Memory B cell (primary cell): Measurements from ENCODE around the gene ASB3.

Experiments
- ATAC-seq: fragments of 150-1000 bp; cut with Tn5 transposase; 2 replicates; pipeline ENCODE4 v1.10.0; 2021; ENCODE audit warnings: low read depth, mild to moderate bottlenecking, moderate library complexity
- DNase-seq, 2 donors: peaks; one replicate each; pipeline ENCODE4 v3.0.0; 2022; ENCODE audit warnings: low spot score in 2 of 2
- H3K27ac Mint-ChIP-seq: one replicate; pipeline ENCODE4 v1.8.0; 2022; ENCODE audit warnings: mild to moderate bottlenecking, moderate library complexity, mixed read lengths
- H3K27me3 Mint-ChIP-seq: one replicate; pipeline ENCODE4 v1.8.0; 2022; ENCODE audit warnings: mixed read lengths
- H3K36me3 Mint-ChIP-seq: one replicate; pipeline ENCODE4 v1.8.0; 2022; ENCODE audit warnings: mild to moderate bottlenecking, mixed read lengths
- H3K4me1 Mint-ChIP-seq: one replicate; pipeline ENCODE4 v1.8.0; 2022; ENCODE audit warnings: mixed read lengths
- H3K4me3 Mint-ChIP-seq: one replicate; pipeline ENCODE4 v1.8.0; 2022; ENCODE audit warnings: mild to moderate bottlenecking, moderate library complexity, mixed read lengths
- H3K9me3 Mint-ChIP-seq: one replicate; pipeline ENCODE4 v1.8.0; 2022; ENCODE audit warnings: mixed read lengths

ASB3 gene

DNA sequence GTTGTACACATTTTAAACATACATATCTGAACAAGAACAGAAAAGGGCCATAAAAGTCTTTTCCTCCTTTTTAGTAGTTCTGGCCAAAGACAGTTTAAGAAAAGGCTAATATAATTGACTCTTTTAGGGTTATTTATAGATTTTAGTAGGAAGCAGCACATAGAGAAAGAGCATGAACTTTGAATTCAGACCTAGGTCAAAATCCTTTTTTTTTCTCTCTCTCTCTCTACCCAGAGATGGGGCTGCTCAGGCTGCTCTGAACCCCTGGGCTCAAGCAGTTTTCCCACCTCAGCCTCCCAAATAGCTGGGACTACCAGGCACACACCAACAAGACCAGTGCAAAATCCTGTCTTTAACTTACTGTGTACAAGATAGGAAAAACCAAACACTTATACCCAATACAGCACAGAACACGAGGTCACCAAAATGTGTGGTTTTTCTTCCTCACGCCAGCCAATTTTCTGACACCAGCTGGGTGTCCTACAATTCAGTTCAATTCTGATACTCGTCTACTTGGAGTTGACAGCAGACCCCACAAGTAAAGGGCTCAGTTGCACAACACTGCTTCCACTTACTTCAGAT is 32.2 kb upstream of the ASB3 start:
- Mint-ChIP-seq H3K36me3 (peaks cover 25% of the 10 kb centered on the region), H3K4me1 (no peaks in the 10 kb centered on the region), H3K27ac (no peak overlapping the region), H3K9me3 (no peaks in the 10 kb centered on the region), H3K4me3 (no peak overlapping the region), H3K27me3 (no peaks in the 10 kb centered on the region)
- ATAC-seq (no peak), DNase-seq (no peak)

- no peaks in the 10 kb centered on the region for H3K4me1 Mint-ChIP-seq
- no peaks in the 10 kb centered on the region for H3K27me3 Mint-ChIP-seq
- peaks cover 42% of the 10 kb centered on the region for H3K36me3 Mint-ChIP-seq
- DNase-seq (no peak), ATAC-seq (no peak)
- H3K9me3 Mint-ChIP-seq = no peaks in the 10 kb centered on the region
- no peak overlapping the region for H3K4me3 Mint-ChIP-seq
- H3K27ac Mint-ChIP-seq = no peak overlapping the region
Measured at GRCh38 chr2:53813151-53813550, 26.4 kb upstream of the ASB3 start.

GRCh38 chr2:53811601-53812000 is 24.8 kb upstream of the ASB3 start:
- ATAC-seq = no peak
- no peak overlapping the region for H3K27ac Mint-ChIP-seq
- peaks cover 35% of the 10 kb centered on the region for H3K36me3 Mint-ChIP-seq
- DNase-seq = no peak
- H3K9me3 Mint-ChIP-seq = no peaks in the 10 kb centered on the region
- H3K27me3 Mint-ChIP-seq = no peaks in the 10 kb centered on the region
- no peak overlapping the region for H3K4me3 Mint-ChIP-seq
- no peaks in the 10 kb centered on the region for H3K4me1 Mint-ChIP-seq

DNA sequence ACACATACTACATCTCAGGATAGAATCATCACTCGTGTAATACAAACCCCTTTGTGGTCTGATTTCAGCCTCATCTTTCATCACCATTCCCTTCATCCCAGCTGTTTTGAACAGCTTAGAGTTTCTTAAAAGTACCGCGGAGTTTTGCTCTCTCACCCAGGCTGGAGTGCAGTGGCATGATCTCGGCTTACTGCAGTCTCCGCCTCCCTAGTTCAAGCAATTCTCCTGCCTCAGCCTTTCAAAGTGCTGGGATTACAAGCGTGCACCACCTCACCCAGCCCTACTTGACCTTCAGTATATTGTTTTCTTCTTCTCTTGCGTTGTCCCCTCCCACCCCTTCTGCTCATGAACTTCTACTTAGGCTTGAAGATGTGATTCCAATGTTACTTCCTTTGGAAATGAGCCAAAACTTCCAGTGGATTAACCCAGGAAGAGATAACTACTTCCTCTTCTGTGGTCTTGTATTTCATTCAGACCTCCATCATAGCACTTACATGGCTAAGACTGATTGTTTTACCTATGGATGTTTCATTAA is 15.9 kb upstream of the ASB3 start:
- no peaks in the 10 kb centered on the region for H3K4me1 Mint-ChIP-seq
- peaks cover 22% of the 10 kb centered on the region for H3K36me3 Mint-ChIP-seq
- H3K4me3 Mint-ChIP-seq = no peak overlapping the region
- H3K9me3 Mint-ChIP-seq = no peaks in the 10 kb centered on the region
- DNase-seq (no peak), ATAC-seq (no peak)
- no peaks in the 10 kb centered on the region for H3K27me3 Mint-ChIP-seq
- no peak overlapping the region for H3K27ac Mint-ChIP-seq

GRCh38 chr2:53801547-53801946 is 14.8 kb upstream of the ASB3 start:
- Mint-ChIP-seq H3K4me1 (no peaks in the 10 kb centered on the region), H3K36me3 (peaks cover 19% of the 10 kb centered on the region), H3K27ac (no peak overlapping the region), H3K9me3 (no peaks in the 10 kb centered on the region), H3K27me3 (no peaks in the 10 kb centered on the region), H3K4me3 (no peak overlapping the region)
- ATAC-seq (no peak), DNase-seq (no peak)

DNA sequence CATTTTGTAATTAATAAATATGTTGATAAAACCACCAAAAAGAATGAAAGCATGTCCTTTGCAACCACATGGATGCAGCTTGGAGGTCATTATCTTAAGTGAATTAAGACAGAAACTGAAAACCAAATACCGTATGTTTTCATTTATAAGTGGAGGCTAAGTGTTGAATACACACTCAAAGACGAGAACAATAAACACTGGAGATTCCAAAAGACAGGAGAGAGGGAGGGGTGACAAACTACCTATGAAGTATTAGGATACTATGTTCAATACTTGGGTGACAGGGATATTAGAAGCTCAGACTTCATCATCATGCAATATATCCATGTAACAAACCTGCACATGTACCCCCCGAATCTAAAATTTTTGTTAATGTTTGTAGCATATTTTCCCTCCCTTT is 7.1 kb upstream of the ASB3 start:
- Mint-ChIP-seq H3K4me1 (peaks cover 3% of the 10 kb centered on the region), H3K36me3 (peaks cover 3% of the 10 kb centered on the region), H3K27ac (no peak overlapping the region), H3K4me3 (no peak overlapping the region), H3K27me3 (no peaks in the 10 kb centered on the region), H3K9me3 (no peaks in the 10 kb centered on the region)
- DNase-seq (no peak), ATAC-seq (no peak)

DNA sequence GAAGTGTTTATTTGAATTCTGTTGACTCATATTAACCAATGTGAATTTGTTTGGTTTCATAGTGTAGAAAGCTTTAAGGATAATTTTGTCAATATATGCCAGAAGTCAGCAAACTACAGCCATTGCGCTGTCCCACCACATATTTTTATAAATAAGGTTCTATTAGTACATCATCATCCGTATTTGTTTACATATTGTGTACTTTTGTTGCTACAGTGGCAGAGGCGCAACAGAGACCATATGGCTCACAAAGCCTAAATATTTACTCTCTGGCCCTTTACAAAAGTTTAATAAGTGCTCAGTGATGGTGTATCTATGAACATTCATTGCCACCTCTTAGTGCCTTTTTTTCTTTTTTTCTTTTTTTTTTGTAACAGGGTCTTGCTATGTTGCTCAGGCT is 6.5 kb upstream of the ASB3 start:
- DNase-seq (no peak), ATAC-seq (no peak)
- no peaks in the 10 kb centered on the region for H3K27me3 Mint-ChIP-seq
- H3K27ac Mint-ChIP-seq = no peak overlapping the region
- H3K4me1 Mint-ChIP-seq = peaks cover 3% of the 10 kb centered on the region
- H3K36me3 Mint-ChIP-seq = peaks cover 3% of the 10 kb centered on the region
- no peak overlapping the region for H3K4me3 Mint-ChIP-seq
- H3K9me3 Mint-ChIP-seq = no peaks in the 10 kb centered on the region

- H3K9me3 Mint-ChIP-seq = no peaks in the 10 kb centered on the region
- H3K36me3 Mint-ChIP-seq = peaks cover 4% of the 10 kb centered on the region
- H3K27me3 Mint-ChIP-seq = no peaks in the 10 kb centered on the region
- H3K4me3 Mint-ChIP-seq = peak overlapping the region; percentile 99
- no peak for DNase-seq
- peaks cover 24% of the 10 kb centered on the region for H3K4me1 Mint-ChIP-seq
- no peak for ATAC-seq
- H3K27ac Mint-ChIP-seq = peak overlapping the region; percentile 95
Measured at GRCh38 chr2:53787614-53788289, 999 bp upstream of the ASB3 start.

GRCh38 chr2:53786352-53786704 is 425 bp downstream of the ASB3 start:
- H3K9me3 Mint-ChIP-seq = no peaks in the 10 kb centered on the region
- DNase-seq (peak in 1 of 2 donors; percentile 31), ATAC-seq (peak; percentile 30)
- no peaks in the 10 kb centered on the region for H3K27me3 Mint-ChIP-seq
- H3K27ac Mint-ChIP-seq = peak overlapping the region; percentile 95
- H3K4me3 Mint-ChIP-seq = peak overlapping the region; percentile 99
- H3K36me3 Mint-ChIP-seq = peaks cover 6% of the 10 kb centered on the region
- H3K4me1 Mint-ChIP-seq = peaks cover 26% of the 10 kb centered on the region

DNA sequence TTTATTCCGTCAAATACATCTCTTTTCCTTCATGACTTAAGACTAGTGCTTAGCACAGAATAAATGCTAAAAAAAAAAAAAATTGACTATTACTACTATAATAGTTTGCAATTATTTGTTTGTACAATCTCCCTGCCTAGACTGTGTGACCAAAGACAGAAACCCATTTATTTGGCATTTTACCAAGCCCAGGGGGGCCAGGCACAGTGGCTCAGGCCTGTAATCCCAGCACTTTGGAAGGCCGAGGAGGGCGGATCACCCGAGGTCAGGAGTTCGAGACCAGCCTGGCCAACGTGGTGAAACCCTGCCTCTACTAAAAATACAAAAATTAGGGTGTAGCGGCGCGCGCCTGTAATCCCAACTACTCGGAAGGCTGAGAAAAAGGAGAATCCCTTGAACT is 1.4 kb downstream of the ASB3 start:
- DNase-seq (no peak), ATAC-seq (no peak)
- no peaks in the 10 kb centered on the region for H3K27me3 Mint-ChIP-seq
- peaks cover 23% of the 10 kb centered on the region for H3K4me1 Mint-ChIP-seq
- no peaks in the 10 kb centered on the region for H3K9me3 Mint-ChIP-seq
- peak overlapping the region; percentile 36 for H3K4me3 Mint-ChIP-seq
- H3K36me3 Mint-ChIP-seq = peaks cover 5% of the 10 kb centered on the region
- H3K27ac Mint-ChIP-seq = no peak overlapping the region

DNA sequence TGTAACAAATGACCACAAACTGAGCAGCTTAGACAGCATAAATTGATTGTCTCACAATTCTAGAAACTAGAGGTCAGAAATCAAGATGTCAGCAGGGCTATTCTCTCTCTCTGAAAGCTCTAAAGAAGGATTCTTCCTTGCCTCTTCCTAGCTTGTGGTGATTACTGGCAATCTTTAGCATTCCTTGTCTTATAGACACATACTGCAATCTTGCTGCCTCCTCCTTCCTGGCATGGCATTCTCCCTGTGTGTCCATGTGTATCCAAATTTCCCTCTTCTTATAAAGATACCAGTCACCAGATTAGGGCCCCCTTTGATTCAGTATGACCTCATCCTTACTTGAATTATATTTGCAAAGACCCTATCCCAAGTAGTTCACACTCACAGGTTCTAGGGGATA is 2.3 kb downstream of the ASB3 start:
- H3K4me1 Mint-ChIP-seq = peaks cover 27% of the 10 kb centered on the region
- ATAC-seq (no peak), DNase-seq (no peak)
- H3K27me3 Mint-ChIP-seq = no peaks in the 10 kb centered on the region
- peak overlapping the region; percentile 24 for H3K27ac Mint-ChIP-seq
- H3K9me3 Mint-ChIP-seq = no peaks in the 10 kb centered on the region
- peaks cover 9% of the 10 kb centered on the region for H3K36me3 Mint-ChIP-seq
- no peak overlapping the region for H3K4me3 Mint-ChIP-seq

GRCh38 chr2:53782676-53783075 is 4.1 kb downstream of the ASB3 start:
- no peak for ATAC-seq
- Mint-ChIP-seq H3K4me3 (no peak overlapping the region), H3K27ac (no peak overlapping the region), H3K27me3 (no peaks in the 10 kb centered on the region), H3K9me3 (no peaks in the 10 kb centered on the region), H3K4me1 (peaks cover 32% of the 10 kb centered on the region), H3K36me3 (peaks cover 13% of the 10 kb centered on the region)
- DNase-seq = no peak

DNA sequence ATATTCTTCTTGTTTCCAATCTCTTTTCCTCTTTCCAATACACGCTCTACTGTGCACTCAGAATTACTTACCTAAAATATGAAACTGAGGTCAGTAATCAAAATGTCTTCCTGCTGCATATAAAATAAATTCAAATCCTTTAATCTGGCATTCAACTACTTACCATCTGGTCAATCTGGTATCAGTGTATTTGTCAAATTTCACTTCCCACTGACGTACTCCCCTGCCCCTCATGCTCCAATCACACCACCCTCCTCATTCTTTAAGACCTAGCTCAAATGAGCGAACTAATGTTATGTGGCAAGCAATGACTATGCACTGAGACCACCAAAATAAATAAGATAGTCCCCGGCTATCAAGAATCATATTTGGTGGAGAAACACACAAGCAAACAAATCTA is 6.7 kb downstream of the ASB3 start:
- no peak for ATAC-seq
- peak overlapping the region; percentile 7 for H3K27ac Mint-ChIP-seq
- peaks cover 31% of the 10 kb centered on the region for H3K4me1 Mint-ChIP-seq

DNA sequence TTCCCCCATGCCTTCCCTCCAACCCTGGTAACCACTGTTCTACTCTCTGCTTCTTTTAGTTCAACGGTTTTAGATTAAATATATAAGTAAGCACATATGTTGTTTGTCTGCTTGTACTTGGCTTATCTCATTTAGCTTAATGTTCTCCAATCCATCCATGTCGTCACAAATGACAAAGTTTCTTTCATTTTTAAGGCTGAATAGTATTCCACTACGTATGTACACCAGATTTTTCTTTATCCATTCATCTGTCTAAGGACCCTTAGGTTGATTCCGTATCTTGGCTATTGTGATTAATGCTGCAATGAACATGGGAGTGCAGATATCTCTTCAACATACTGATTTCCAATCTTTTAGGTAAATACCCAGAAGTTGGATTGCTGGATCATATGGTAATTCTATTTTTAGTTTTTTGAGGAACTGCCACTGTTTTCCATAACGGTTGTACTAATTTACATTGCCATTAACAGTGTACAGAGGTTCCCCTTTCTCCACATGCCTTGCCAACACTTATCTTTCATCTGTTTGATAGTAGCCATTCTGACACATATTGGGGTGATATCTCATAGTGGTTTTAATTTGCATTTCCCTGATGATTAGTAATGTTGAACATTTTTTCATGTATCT is 8.1 kb downstream of the ASB3 start:
- H3K9me3 Mint-ChIP-seq = no peaks in the 10 kb centered on the region
- H3K4me1 Mint-ChIP-seq = peaks cover 21% of the 10 kb centered on the region
- DNase-seq = no peak
- H3K4me3 Mint-ChIP-seq = no peak overlapping the region
- ATAC-seq = no peak
- no peak overlapping the region for H3K27ac Mint-ChIP-seq
- peaks cover 15% of the 10 kb centered on the region for H3K36me3 Mint-ChIP-seq
- H3K27me3 Mint-ChIP-seq = no peaks in the 10 kb centered on the region

More for the DNA sequence above, 6.7 kb downstream of the ASB3 start:
- H3K27me3 Mint-ChIP-seq = no peaks in the 10 kb centered on the region
- peaks cover 11% of the 10 kb centered on the region for H3K36me3 Mint-ChIP-seq
- no peaks in the 10 kb centered on the region for H3K9me3 Mint-ChIP-seq
- no peak for DNase-seq
- no peak overlapping the region for H3K4me3 Mint-ChIP-seq
